B cell (primary cell): Measurements from ENCODE around the gene ZNF638. TPM values are rescaled to one million over a fixed set of nuclear protein-coding genes. Genes with fewer than 3 reads are reported as not detected.

Experiments used
- ATAC-seq: fragments of 200-7000 bp; cut with Tn5 transposase; one replicate; pipeline ENCODE4 v1.10.0; 2021; ENCODE audit warnings: low read depth, mild to moderate bottlenecking, moderate number of reproducible peaks, moderate library complexity
- CTCF ChIA-PET: fragments of 350-600 bp; sonication (Branson Sonifier 250); formaldehyde crosslinking; loops from one replicate; lab custom pipeline; 2021; ENCODE audit warnings: antibody characterized with exemption, inconsistent platforms; lab: Charles Lee
- POLR2A ChIA-PET: fragments of 350-600 bp; sonication (Branson Sonifier 250); formaldehyde crosslinking; loops from one replicate; lab custom pipeline; 2021; ENCODE audit warnings: antibody characterized with exemption; lab: Charles Lee
- DNase-seq: peaks from one replicate; pipeline ENCODE4 v3.0.0; 2013
- H2AFZ ChIP-seq: 2 replicates; pipeline ENCODE4 v1.6.1; 2012; ENCODE audit warnings: mild to moderate bottlenecking, low read depth, low read length; ENCODE audit not compliant: insufficient read depth, poor library complexity, severe bottlenecking
- H3K27ac ChIP-seq, 2 donors: 1 replicate in 1 of 2; 2 replicates in 1 of 2; pipeline ENCODE4 v1.5.1; 2012 to 2013; ENCODE audit warnings: low read length in 2 of 2, mild to moderate bottlenecking in 2 of 2, moderate library complexity in 1 of 2
- H3K27me3 ChIP-seq, 4 experiments: fragments of 200-600 bp in 1 of 4; sonication (generic) in 1 of 4; replicated peaks in 1 of 4; 1 replicate in 2 of 4; 2 replicates in 2 of 4; pipeline versions ENCODE4 v1.6.1 to v1.7.0; 2013 to 2016; ENCODE audit warnings: low read length in 3 of 4, mild to moderate bottlenecking in 2 of 4, mixed read lengths in 1 of 4, moderate library complexity in 1 of 4; ENCODE audit not compliant: insufficient read depth in 4 of 4, control insufficient read depth in 3 of 4; ENCODE audit errors: control extremely low read depth in 1 of 4
- H3K36me3 ChIP-seq, 2 experiments: replicated peaks in 1 of 2; 1 replicate in 1 of 2; 2 replicates in 1 of 2; pipeline versions ENCODE4 v1.6.1 to v1.7.1; 2013; ENCODE audit warnings: low read length in 1 of 2; ENCODE audit not compliant: insufficient read depth in 2 of 2, control insufficient read depth in 1 of 2; ENCODE audit errors: control extremely low read depth in 1 of 2, extremely low read depth in 1 of 2
- H3K4me1 ChIP-seq, 2 donors: fragments of 200-600 bp in 1 of 2; sonication (generic) in 1 of 2; 1 replicate in 1 of 2; 2 replicates in 1 of 2; pipeline versions ENCODE4 v1.5.1 to v1.6.1; 2013 to 2017; ENCODE audit warnings: low read length in 2 of 2; ENCODE audit not compliant: control insufficient read depth in 2 of 2, insufficient read depth in 2 of 2
- H3K4me2 ChIP-seq: replicated peaks from 2 replicates; pipeline ENCODE3; 2012; ENCODE audit warnings: mild to moderate bottlenecking, low read depth, low read length; ENCODE audit not compliant: poor library complexity, severe bottlenecking
- H3K4me3 ChIP-seq, 5 experiments: fragments of 200-600 bp in 1 of 5; sonication (generic) in 1 of 5; 1 replicate in 3 of 5; 2 replicates in 2 of 5; pipeline versions ENCODE4 v1.5.1 to v1.7.0; 2011 to 2016; ENCODE audit warnings: low read length in 4 of 5, mild to moderate bottlenecking in 4 of 5, low read depth in 2 of 5, control low read depth in 1 of 5, moderate library complexity in 1 of 5; ENCODE audit not compliant: insufficient read depth in 1 of 5; ENCODE audit errors: control extremely low read depth in 1 of 5, extremely low read depth in 1 of 5
- H3K79me2 ChIP-seq: fragments of 200-600 bp; sonication (generic); one replicate; pipeline ENCODE4 v1.6.0; 2016; ENCODE audit warnings: low read length; ENCODE audit not compliant: control insufficient read depth, insufficient read depth
- H3K9ac ChIP-seq: fragments of 200-600 bp; sonication (generic); 2 replicates; pipeline ENCODE4 v1.6.1; 2017; ENCODE audit warnings: mild to moderate bottlenecking, low read length, moderate library complexity
- H3K9me3 ChIP-seq, 3 donors: one replicate each; pipeline versions ENCODE4 v1.6.1 to v1.7.1; 2013; ENCODE audit warnings: low read length in 2 of 3; ENCODE audit not compliant: control insufficient read depth in 2 of 3, insufficient read depth in 1 of 3; ENCODE audit errors: control extremely low read depth in 1 of 3
- H4K20me1 ChIP-seq: 2 replicates; pipeline ENCODE4 v1.6.0; 2012; ENCODE audit warnings: mild to moderate bottlenecking, low read length; ENCODE audit not compliant: insufficient read depth, control insufficient read depth, poor library complexity, severe bottlenecking
- H3K27ac Mint-ChIP-seq: one replicate; pipeline ENCODE4 v1.8.0; 2021; ENCODE audit warnings: mixed read lengths
- H3K27me3 Mint-ChIP-seq: one replicate; pipeline ENCODE4 v1.8.0; 2021; ENCODE audit warnings: mixed read lengths
- H3K4me1 Mint-ChIP-seq: one replicate; pipeline ENCODE4 v1.8.0; 2021; ENCODE audit warnings: mixed read lengths
- H3K4me3 Mint-ChIP-seq: one replicate; pipeline ENCODE4 v1.8.0; 2021; ENCODE audit warnings: mixed read lengths
- H3K9me3 Mint-ChIP-seq: one replicate; pipeline ENCODE4 v1.8.0; 2022; ENCODE audit warnings: mixed read lengths; ENCODE audit not compliant: insufficient read depth
- EZH2 ChIP-seq: IDR thresholded peaks from 2 replicates; pipeline ENCODE4 v1.6.1; 2012; ENCODE audit warnings: borderline replicate concordance, low read depth, mild to moderate bottlenecking, moderate library complexity, low read length; ENCODE audit not compliant: insufficient read depth, poor library complexity, severe bottlenecking
- WGBS: methylation state at CpG from one replicate; pipeline ENCODE4 v1.1.5; 2013; ENCODE audit warnings: missing lambda C conversion rate; ENCODE audit not compliant: insufficient coverage; 5-methylcytosine and 5-hydroxymethylcytosine counted together
- intact Hi-C: fragments of 100-400 bp; cut with micrococcal nuclease; formaldehyde crosslinking; loops from one replicate; pipeline ENCODE4 v1.10.0; 2022
- polyA plus RNA-seq: library from polyadenylated mRNA; depleted of rRNA; stranded (reverse); fragments of >200 nt; gene quantifications from 2 replicates; pipeline ENCODE4 v1.2.3, GENCODE V29; 2012
- total RNA-seq, 2 donors: library from RNA; stranded (reverse); fragments of 120-200 nt in 1 of 2; gene quantifications; 1 replicate in 1 of 2; 2 replicates in 1 of 2; pipeline versions ENCODE4 v1.2.3 to v1.2.4, GENCODE V29; 2013 to 2022
- TF ChIP-seq, protein P1 (sequence below): fragments of 200-600 bp; IDR thresholded peaks from one replicate; pipeline ENCODE4 v1.8.0; 2022; ENCODE audit warnings: antibody characterized with exemption, mild to moderate bottlenecking

Gene ZNF638
- total and polyA plus RNA-seq, 2 donors (not counting 1 experiment from before 2014, with no cell fraction given) = 60.1 to 221 TPM

- H3K27me3 Mint-ChIP-seq = peaks cover 6% of the 10 kb centered on the region
- no peak for DNase-seq
- Histone ChIP-seq H3K36me3 (no peaks in the 10 kb centered on the region), H3K9me3 (no peaks in the 10 kb centered on the region), H3K4me1 (no peaks in the 10 kb centered on the region), H3K27me3 (peaks cover 0 to 2% (median 0%) of the 10 kb centered on the region in 4 experiments), H3K9ac (no peak overlapping the region), H3K4me2 (no peak overlapping the region), H3K27ac (no peak overlapping the region), H3K4me3 (no peak overlapping the region), H2AFZ (no peak overlapping the region), H4K20me1 (no peaks in the 10 kb centered on the region), H3K79me2 (no peaks in the 10 kb centered on the region)
- TF ChIP-seq, protein P1, sequence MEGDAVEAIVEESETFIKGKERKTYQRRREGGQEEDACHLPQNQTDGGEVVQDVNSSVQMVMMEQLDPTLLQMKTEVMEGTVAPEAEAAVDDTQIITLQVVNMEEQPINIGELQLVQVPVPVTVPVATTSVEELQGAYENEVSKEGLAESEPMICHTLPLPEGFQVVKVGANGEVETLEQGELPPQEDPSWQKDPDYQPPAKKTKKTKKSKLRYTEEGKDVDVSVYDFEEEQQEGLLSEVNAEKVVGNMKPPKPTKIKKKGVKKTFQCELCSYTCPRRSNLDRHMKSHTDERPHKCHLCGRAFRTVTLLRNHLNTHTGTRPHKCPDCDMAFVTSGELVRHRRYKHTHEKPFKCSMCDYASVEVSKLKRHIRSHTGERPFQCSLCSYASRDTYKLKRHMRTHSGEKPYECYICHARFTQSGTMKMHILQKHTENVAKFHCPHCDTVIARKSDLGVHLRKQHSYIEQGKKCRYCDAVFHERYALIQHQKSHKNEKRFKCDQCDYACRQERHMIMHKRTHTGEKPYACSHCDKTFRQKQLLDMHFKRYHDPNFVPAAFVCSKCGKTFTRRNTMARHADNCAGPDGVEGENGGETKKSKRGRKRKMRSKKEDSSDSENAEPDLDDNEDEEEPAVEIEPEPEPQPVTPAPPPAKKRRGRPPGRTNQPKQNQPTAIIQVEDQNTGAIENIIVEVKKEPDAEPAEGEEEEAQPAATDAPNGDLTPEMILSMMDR = no peak
- TF ChIP-seq EZH2 = no peak
- CTCF ChIA-PET = no interaction called here
- H3K27ac Mint-ChIP-seq = no peak overlapping the region
- H3K4me3 Mint-ChIP-seq = no peak overlapping the region
- ATAC-seq = no peak
- POLR2A ChIA-PET = no interaction called here
- no peaks in the 10 kb centered on the region for H3K9me3 Mint-ChIP-seq
- no peaks in the 10 kb centered on the region for H3K4me1 Mint-ChIP-seq
- intact Hi-C loops = no loop called here
- WGBS = 100% methylated on average over 1 of the region's 1 CpG
These were observed 114.9 kb downstream of the ZNF638 start for GRCh38 chr2:71446505-71446904.

- Histone ChIP-seq H3K9me3 (peaks cover 0 to 2% (median 0%) of the 10 kb centered on the region in 3 donors), H2AFZ (no peak overlapping the region), H3K4me3 (no peak overlapping the region), H3K36me3 (no peaks in the 10 kb centered on the region), H3K9ac (no peak overlapping the region), H4K20me1 (no peaks in the 10 kb centered on the region), H3K79me2 (no peaks in the 10 kb centered on the region), H3K27ac (no peak overlapping the region), H3K27me3 (peaks cover 0 to 22% (median 12%) of the 10 kb centered on the region in 4 experiments), H3K4me2 (no peak overlapping the region), H3K4me1 (peaks cover 22 to 23% of the 10 kb centered on the region in 2 donors)
- H3K27me3 Mint-ChIP-seq = peaks cover 22% of the 10 kb centered on the region
- intact Hi-C loops = no loop called here
- ChIA-PET POLR2A (no interaction called here), CTCF (interaction anchor here (2.1 kb wide), 1 partner anchor 149 kb away, joined by 5 read pairs; no protein-coding TSS in a partner anchor)
- ATAC-seq (no peak), DNase-seq (no peak)
- no peak overlapping the region for H3K27ac Mint-ChIP-seq
- TF ChIP-seq EZH2 = no peak
- TF ChIP-seq, protein P1 = no peak
- peaks cover 17% of the 10 kb centered on the region for H3K4me1 Mint-ChIP-seq
- no peak overlapping the region for H3K4me3 Mint-ChIP-seq
- no peaks in the 10 kb centered on the region for H3K9me3 Mint-ChIP-seq
- no CpG with 5 or more reads among the region's 3 CpGs for WGBS
These were observed 117.8 kb downstream of the ZNF638 start for GRCh38 chr2:71449343-71449742.
